Measurements from ENCODE around the gene LAYN. TPM values are rescaled to one million over a fixed set of nuclear protein-coding genes. Genes with fewer than 3 reads are reported as not detected.

Gene LAYN
- total and polyA plus RNA-seq, 9 of the 15 experiments (the other 6 are each of a cell fraction or from before 2014, with no cell fraction given), result not detected

DNA sequence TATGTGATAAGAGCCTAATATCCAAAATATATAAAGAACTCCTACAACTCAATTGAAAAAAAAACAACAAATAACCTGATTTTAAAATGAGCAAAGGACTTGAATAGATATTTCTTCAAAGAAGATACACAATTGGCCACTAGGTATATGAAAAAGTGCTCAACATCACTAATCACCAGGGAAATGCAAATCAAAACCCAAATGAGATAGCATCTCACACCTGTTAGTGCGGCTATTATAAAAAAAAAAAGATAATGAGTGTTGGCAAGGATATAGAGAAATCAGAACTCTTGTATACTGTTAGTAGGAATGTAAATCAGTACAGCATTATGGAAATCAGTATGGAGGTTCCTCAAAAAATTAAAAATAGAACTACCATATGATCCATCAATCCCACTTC, 55.8 kb downstream of the LAYN start:
- Histone ChIP-seq H3K27me3 (ENCODE audit: control insufficient read depth in 2 of 2, insufficient read depth in 2 of 2, low read length in 2 of 2) (no peaks in the 10 kb centered on the region), H3K9ac (ENCODE audit: insufficient read depth in 1 of 2, low read depth in 2 of 2, low read length in 2 of 2) (no peak overlapping the region), H3K9me1 (ENCODE audit: control insufficient read depth, insufficient read depth, low read length) (no peaks in the 10 kb centered on the region), H3K9me3 (replicated peaks; ENCODE audit: control insufficient read depth, insufficient read depth, low read depth, low read length) (no peaks in the 10 kb centered on the region), H3K4me2 (ENCODE audit: insufficient read depth, low read length) (no peak overlapping the region), H3K36me3 (ENCODE audit: control insufficient read depth, insufficient read depth, low read length) (no peaks in the 10 kb centered on the region), H3K79me2 (ENCODE audit: control insufficient read depth, insufficient read depth, low read length) (no peaks in the 10 kb centered on the region), H3K4me3 (no peak overlapping the region), H2AFZ (ENCODE audit: low read depth, low read length) (no peak overlapping the region), H3K27ac (ENCODE audit: extremely low read depth, low read depth, low read length) (no peak overlapping the region), H4K20me1 (replicated peaks; ENCODE audit: control insufficient read depth, insufficient read depth, low read length) (no peaks in the 10 kb centered on the region), H3K4me1 (replicated peaks in 1 of 2; ENCODE audit: control insufficient read depth in 2 of 2, insufficient read depth in 2 of 2, low read length in 2 of 2) (peaks cover under 1 to 4% of the 10 kb centered on the region in 2 experiments; a peak in 3 of 5 replicates)
- no peak for FAIRE-seq
- in situ Hi-C loops (cut with MboI) (no loop called here), intact Hi-C loops (cut with micrococcal nuclease) (no loop called here)
- POLR2A ChIA-PET, result interaction anchor here (1.2 kb wide), 1 partner anchor 178 kb away, joined by 3 read pairs; no protein-coding TSS in a partner anchor
- no peak for DNase-seq (ENCODE audit: extremely low read depth in 1 of 4, low spot score in 3 of 4)
- whole genome bisulfite sequencing (ENCODE audit: insufficient coverage, low coverage, missing lambda C conversion rate), result 56% methylated on average over 1 of the region's 1 CpG
- CTCF ChIA-PET (ENCODE audit: low intra/inter-chr PET ratio), result no interaction called here
- no peak for ATAC-seq
- BruUV-seq (replicated peaks), result no TSS peak
- TF ChIP-seq MXI1 (IDR thresholded peaks at IDR 0.05; ENCODE audit: low read depth, low read length) (no peak), YBX1 (IDR thresholded peaks at IDR 0.05) (no peak), ATF2 (CRISPR knock-in tag; IDR thresholded peaks at IDR 0.05) (no peak), REST (IDR thresholded peaks at IDR 0.05; ENCODE audit: borderline replicate concordance) (no peak), REST (CRISPR knock-in tag; IDR thresholded peaks at IDR 0.05; ENCODE audit: low read depth) (no peak), PBX2 (CRISPR knock-in tag; IDR thresholded peaks at IDR 0.05; ENCODE audit: low read depth) (no peak), PBX2 (tag; conservative IDR thresholded peaks at IDR 0.05; ENCODE audit: low read depth) (no peak)
- TF ChIP-seq, protein P1, sequence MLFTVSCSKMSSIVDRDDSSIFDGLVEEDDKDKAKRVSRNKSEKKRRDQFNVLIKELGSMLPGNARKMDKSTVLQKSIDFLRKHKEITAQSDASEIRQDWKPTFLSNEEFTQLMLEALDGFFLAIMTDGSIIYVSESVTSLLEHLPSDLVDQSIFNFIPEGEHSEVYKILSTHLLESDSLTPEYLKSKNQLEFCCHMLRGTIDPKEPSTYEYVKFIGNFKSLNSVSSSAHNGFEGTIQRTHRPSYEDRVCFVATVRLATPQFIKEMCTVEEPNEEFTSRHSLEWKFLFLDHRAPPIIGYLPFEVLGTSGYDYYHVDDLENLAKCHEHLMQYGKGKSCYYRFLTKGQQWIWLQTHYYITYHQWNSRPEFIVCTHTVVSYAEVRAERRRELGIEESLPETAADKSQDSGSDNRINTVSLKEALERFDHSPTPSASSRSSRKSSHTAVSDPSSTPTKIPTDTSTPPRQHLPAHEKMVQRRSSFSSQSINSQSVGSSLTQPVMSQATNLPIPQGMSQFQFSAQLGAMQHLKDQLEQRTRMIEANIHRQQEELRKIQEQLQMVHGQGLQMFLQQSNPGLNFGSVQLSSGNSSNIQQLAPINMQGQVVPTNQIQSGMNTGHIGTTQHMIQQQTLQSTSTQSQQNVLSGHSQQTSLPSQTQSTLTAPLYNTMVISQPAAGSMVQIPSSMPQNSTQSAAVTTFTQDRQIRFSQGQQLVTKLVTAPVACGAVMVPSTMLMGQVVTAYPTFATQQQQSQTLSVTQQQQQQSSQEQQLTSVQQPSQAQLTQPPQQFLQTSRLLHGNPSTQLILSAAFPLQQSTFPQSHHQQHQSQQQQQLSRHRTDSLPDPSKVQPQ (CRISPR knock-in tag; IDR thresholded peaks at IDR 0.05; ENCODE audit: borderline replicate concordance), result no peak

Data from K562 (cell line).